CD14-positive monocyte (primary cell): ENCODE data around the gene GIPC3. TPM values are rescaled to one million over a fixed set of nuclear protein-coding genes. Genes with fewer than 3 reads are reported as not detected.

ENCODE experiments used
- DNase-seq, 3 donors: peaks; one replicate each; pipeline ENCODE4 v3.0.0-alpha.2; 2011 to 2022
- H2AFZ ChIP-seq: 2 replicates; pipeline ENCODE4 v1.6.0; 2012; ENCODE audit warnings: mild to moderate bottlenecking, low read depth, low read length, inconsistent platforms; ENCODE audit not compliant: insufficient read depth, poor library complexity, severe bottlenecking
- H3K27ac ChIP-seq, 2 donors: 1 replicate in 1 of 2; 2 replicates in 1 of 2; pipeline ENCODE4 v1.5.1; 2012 to 2013; ENCODE audit warnings: low read length in 2 of 2, control low read depth in 1 of 2, inconsistent platforms in 1 of 2, low read depth in 1 of 2, mild to moderate bottlenecking in 1 of 2
- H3K27me3 ChIP-seq, 2 donors: one replicate each; pipeline versions ENCODE4 v1.6.0 to v1.6.1; 2011 to 2013; ENCODE audit warnings: low read length in 2 of 2; ENCODE audit not compliant: control insufficient read depth in 2 of 2, insufficient read depth in 2 of 2
- H3K36me3 ChIP-seq, 2 donors: replicated peaks in 1 of 2; 1 replicate in 1 of 2; 2 replicates in 1 of 2; pipeline versions ENCODE4 v1.5.1 to v1.6.1; 2012 to 2013; ENCODE audit warnings: low read length in 2 of 2, control low read depth in 1 of 2, inconsistent platforms in 1 of 2, mild to moderate bottlenecking in 1 of 2; ENCODE audit not compliant: insufficient read depth in 2 of 2, control insufficient read depth in 1 of 2
- H3K4me1 ChIP-seq, 2 donors: 1 replicate in 1 of 2; 2 replicates in 1 of 2; pipeline versions ENCODE4 v1.5.1 to v1.6.1; 2012 to 2013; ENCODE audit warnings: low read length in 2 of 2, control low read depth in 1 of 2, inconsistent platforms in 1 of 2, mild to moderate bottlenecking in 1 of 2, moderate library complexity in 1 of 2; ENCODE audit not compliant: insufficient read depth in 2 of 2, control insufficient read depth in 1 of 2
- H3K4me2 ChIP-seq: replicated peaks from 2 replicates; pipeline ENCODE3; 2012; ENCODE audit warnings: low read length, moderate library complexity, mild to moderate bottlenecking; ENCODE audit not compliant: poor library complexity, severe bottlenecking; ENCODE audit errors: extremely low read depth
- H3K4me3 ChIP-seq, 3 experiments: fragments of 200-600 bp in 1 of 3; sonication (generic) in 1 of 3; replicated peaks in 1 of 3; 1 replicate in 2 of 3; 2 replicates in 1 of 3; pipeline ENCODE4 v1.5.1; 2011 to 2013; ENCODE audit warnings: low read length in 3 of 3, mild to moderate bottlenecking in 3 of 3, control low read depth in 2 of 3, low read depth in 2 of 3, inconsistent platforms in 1 of 3, moderate library complexity in 1 of 3
- H3K79me2 ChIP-seq: 2 replicates; pipeline ENCODE4 v1.6.0; 2012; ENCODE audit warnings: mild to moderate bottlenecking, control low read depth, inconsistent platforms, low read length, moderate library complexity; ENCODE audit not compliant: insufficient read depth
- H3K9ac ChIP-seq: 2 replicates; pipeline ENCODE4 v1.6.0; 2017; ENCODE audit warnings: low read length, mild to moderate bottlenecking; ENCODE audit not compliant: insufficient read depth, poor library complexity, severe bottlenecking
- H3K9me3 ChIP-seq, 2 donors: replicated peaks in 1 of 2; 1 replicate in 1 of 2; 2 replicates in 1 of 2; pipeline versions ENCODE4 v1.5.1 to v1.6.1; 2012 to 2013; ENCODE audit warnings: low read length in 2 of 2, control low read depth in 1 of 2; ENCODE audit not compliant: control insufficient read depth in 1 of 2, insufficient read depth in 1 of 2
- H4K20me1 ChIP-seq: 2 replicates; pipeline ENCODE4 v1.6.0; 2012; ENCODE audit warnings: mild to moderate bottlenecking, low read length, control low read depth, moderate library complexity; ENCODE audit not compliant: insufficient read depth
- H3K27ac Mint-ChIP-seq, 7 donors: one replicate each; pipeline ENCODE4 v1.8.0; 2020; ENCODE audit warnings: mild to moderate bottlenecking in 7 of 7, mixed read lengths in 7 of 7, moderate library complexity in 6 of 7, inconsistent platforms in 2 of 7
- H3K27me3 Mint-ChIP-seq, 3 donors: one replicate each; pipeline ENCODE4 v1.8.0; 2021 to 2022; ENCODE audit warnings: low read depth in 3 of 3, mild to moderate bottlenecking in 3 of 3, mixed read lengths in 3 of 3, moderate library complexity in 3 of 3, inconsistent platforms in 1 of 3
- H3K36me3 Mint-ChIP-seq, 2 donors: one replicate each; pipeline ENCODE4 v1.8.0; 2020; ENCODE audit warnings: mixed read lengths in 2 of 2, inconsistent platforms in 1 of 2, mild to moderate bottlenecking in 1 of 2
- H3K4me1 Mint-ChIP-seq: one replicate; pipeline ENCODE4 v1.8.0; 2020; ENCODE audit warnings: mild to moderate bottlenecking, mixed read lengths
- H3K4me3 Mint-ChIP-seq, 2 donors: one replicate each; pipeline ENCODE4 v1.8.0; 2020; ENCODE audit warnings: mild to moderate bottlenecking in 2 of 2, mixed read lengths in 2 of 2, moderate library complexity in 1 of 2
- H3K9me3 Mint-ChIP-seq, 7 donors: one replicate each; pipeline ENCODE4 v1.8.0; 2020 to 2022; ENCODE audit warnings: mixed read lengths in 7 of 7, mild to moderate bottlenecking in 6 of 7, moderate library complexity in 6 of 7, inconsistent platforms in 2 of 7
- CTCF ChIP-seq: fragments of 200-600 bp; IDR thresholded peaks from one replicate; pipeline ENCODE4 v1.8.0; 2022; ENCODE audit warnings: antibody characterized with exemption, mild to moderate bottlenecking
- whole genome bisulfite sequencing: methylation state at CpG from one replicate; pipeline ENCODE4 v1.1.5; 2013; ENCODE audit warnings: missing lambda C conversion rate; ENCODE audit not compliant: insufficient coverage; 5-methylcytosine and 5-hydroxymethylcytosine counted together
- intact Hi-C, 2 donors: fragments of 100-400 bp; cut with micrococcal nuclease; formaldehyde crosslinking; loops; one replicate each; pipeline versions ENCODE4 v1.15.0 to v1.15.1; 2023
- polyA plus RNA-seq, 3 donors: library from polyadenylated mRNA; depleted of rRNA in 1 of 3; unstranded in 2 of 3; stranded (reverse) in 1 of 3; fragments of 300-500 nt in 2 of 3; fragments of >200 nt in 1 of 3; fragmentation: Illumina TruSeq in 2 of 3; gene quantifications; 1 replicate in 2 of 3; 2 replicates in 1 of 3; pipeline ENCODE4 v1.2.3, GENCODE V29; 2012 to 2021

Gene GIPC3
- polyA plus RNA-seq, 3 donors = 0.03 TPM; not detected in 2

GRCh38 chr19:3599776-3600187 is 14.5 kb downstream of the GIPC3 start:
- Histone ChIP-seq H4K20me1 (no peaks in the 10 kb centered on the region), H3K4me1 (no peaks in the 10 kb centered on the region), H3K4me2 (no peak overlapping the region), H2AFZ (no peak overlapping the region), H3K9ac (no peak overlapping the region), H3K79me2 (no peaks in the 10 kb centered on the region), H3K4me3 (no peak overlapping the region), H3K36me3 (no peaks in the 10 kb centered on the region), H3K27me3 (peaks cover 0 to 3% of the 10 kb centered on the region in 2 donors), H3K9me3 (no peaks in the 10 kb centered on the region), H3K27ac (no peak overlapping the region)
- TF ChIP-seq CTCF = no peak
- Mint-ChIP-seq H3K4me3 (no peak overlapping the region), H3K4me1 (no peaks in the 10 kb centered on the region), H3K9me3 (peaks cover 0 to 4% (median 2%) of the 10 kb centered on the region in 7 donors), H3K36me3 (no peaks in the 10 kb centered on the region), H3K27ac (no peak overlapping the region), H3K27me3 (peaks cover 4 to 8% (median 6%) of the 10 kb centered on the region in 3 donors)
- intact Hi-C loops = no loop called here
- DNase-seq = no peak
- WGBS = 96% methylated on average over 26 of the region's 28 CpGs

GRCh38 chr19:3601021-3601420 is 15.7 kb downstream of the GIPC3 start:
- Histone ChIP-seq H3K27ac (no peak overlapping the region), H3K36me3 (no peaks in the 10 kb centered on the region), H3K4me1 (peaks cover 0 to under 1% of the 10 kb centered on the region in 2 donors), H3K4me3 (no peak overlapping the region), H2AFZ (no peak overlapping the region), H3K9ac (no peak overlapping the region), H4K20me1 (no peaks in the 10 kb centered on the region), H3K27me3 (peaks cover 7 to 16% of the 10 kb centered on the region in 2 donors), H3K4me2 (no peak overlapping the region), H3K79me2 (no peaks in the 10 kb centered on the region), H3K9me3 (no peaks in the 10 kb centered on the region)
- H3K36me3 Mint-ChIP-seq = no peaks in the 10 kb centered on the region
- no peak for TF ChIP-seq CTCF
- intact Hi-C loops = no loop called here
- WGBS = 100% methylated on average over 4 of the region's 12 CpGs
- H3K27me3 Mint-ChIP-seq = peaks cover 4 to 8% (median 6%) of the 10 kb centered on the region in 3 donors
- no peak overlapping the region for H3K27ac Mint-ChIP-seq
- H3K4me3 Mint-ChIP-seq = no peak overlapping the region
- no peak for DNase-seq
- H3K4me1 Mint-ChIP-seq = no peaks in the 10 kb centered on the region
- peaks cover 0 to 4% (median 2%) of the 10 kb centered on the region in 7 donors for H3K9me3 Mint-ChIP-seq
